Calu3 (cell line): ENCODE data around the gene PLLP. TPM values are rescaled to one million over a fixed set of nuclear protein-coding genes. Genes with fewer than 3 reads are reported as not detected.

ENCODE experiments used
- BruUV-seq: library from RNA; stranded (reverse); fragments of 400-500 nt; replicated peaks from 2 replicates; lab custom pipeline; 2021; lab: Mats Ljungman, UMichigan
- CTCF ChIA-PET: fragments of 300-600 bp; sonication (Branson Sonifier 250); formaldehyde crosslinking; loops from one replicate; lab custom pipeline; 2022; ENCODE audit warnings: antibody characterized with exemption; lab: Charles Lee
- DNase-seq: peaks from one replicate; pipeline ENCODE4 v3.0.0; 2022
- H3K27ac Mint-ChIP-seq: one replicate; pipeline ENCODE4 v1.8.0; 2022; ENCODE audit warnings: mixed read lengths; ENCODE audit not compliant: unreplicated experiment
- H3K27me3 Mint-ChIP-seq: one replicate; pipeline ENCODE4 v1.8.0; 2022; ENCODE audit warnings: mixed read lengths; ENCODE audit not compliant: unreplicated experiment
- H3K36me3 Mint-ChIP-seq: one replicate; pipeline ENCODE4 v1.8.0; 2022; ENCODE audit warnings: mild to moderate bottlenecking, moderate library complexity, mixed read lengths; ENCODE audit not compliant: insufficient read depth, unreplicated experiment
- H3K4me1 Mint-ChIP-seq: one replicate; pipeline ENCODE4 v1.8.0; 2022; ENCODE audit warnings: mild to moderate bottlenecking, low read depth, mixed read lengths; ENCODE audit not compliant: unreplicated experiment
- H3K4me3 Mint-ChIP-seq: one replicate; pipeline ENCODE4 v1.8.0; 2022; ENCODE audit warnings: mild to moderate bottlenecking, low read depth, moderate library complexity, mixed read lengths; ENCODE audit not compliant: unreplicated experiment
- H3K9me3 Mint-ChIP-seq: one replicate; pipeline ENCODE4 v1.8.0; 2022; ENCODE audit warnings: low read depth, mixed read lengths; ENCODE audit not compliant: unreplicated experiment
- CTCF ChIP-seq: fragments of 200-600 bp; IDR thresholded peaks from one replicate; pipeline ENCODE4 v1.8.0; 2022; ENCODE audit warnings: antibody characterized with exemption; ENCODE audit not compliant: unreplicated experiment
- intact Hi-C: fragments of 100-400 bp; cut with micrococcal nuclease; formaldehyde crosslinking; loops from one replicate; pipeline ENCODE4 v1.10.0; 2022; ENCODE audit not compliant: unreplicated experiment
- total RNA-seq: library from RNA; stranded (reverse); gene quantifications from 2 replicates; pipeline ENCODE4 v1.2.3, GENCODE V29; 2022

PLLP gene
- total RNA-seq, 1 experiment from 2014 or later = 38.3 TPM

GRCh38 chr16:57316390-57317017 lies 32.0 kb upstream of the PLLP start:
- Mint-ChIP-seq H3K9me3 (no peaks in the 10 kb centered on the region), H3K27me3 (no peaks in the 10 kb centered on the region), H3K27ac (peak overlapping the region; percentile 81), H3K4me3 (no peak overlapping the region), H3K4me1 (peaks cover 48% of the 10 kb centered on the region), H3K36me3 (peaks cover 11% of the 10 kb centered on the region)
- BruUV-seq = no TSS peak
- intact Hi-C loops = no loop called here
- CTCF ChIA-PET = interaction anchor here (1.1 kb wide), 1 partner anchor 12 kb away, joined by 3 read pairs; no protein-coding TSS in a partner anchor
- no peak for TF ChIP-seq CTCF
- no peak for DNase-seq

GRCh38 chr16:57315416-57315815 lies 30.9 kb upstream of the PLLP start:
- no peak for TF ChIP-seq CTCF
- no TSS peak for BruUV-seq
- no peak for DNase-seq
- Mint-ChIP-seq H3K4me1 (peaks cover 48% of the 10 kb centered on the region), H3K9me3 (no peaks in the 10 kb centered on the region), H3K36me3 (peaks cover 7% of the 10 kb centered on the region), H3K27ac (peak overlapping the region; percentile 81), H3K4me3 (no peak overlapping the region), H3K27me3 (no peaks in the 10 kb centered on the region)
- CTCF ChIA-PET = no interaction called here
- intact Hi-C loops = no loop called here

- Mint-ChIP-seq H3K27ac (peak overlapping the region; percentile 38), H3K4me1 (peaks cover 48% of the 10 kb centered on the region), H3K4me3 (no peak overlapping the region), H3K36me3 (peaks cover 7% of the 10 kb centered on the region), H3K9me3 (no peaks in the 10 kb centered on the region), H3K27me3 (no peaks in the 10 kb centered on the region)
- TF ChIP-seq CTCF = no peak
- no TSS peak for BruUV-seq
- CTCF ChIA-PET = interaction anchor here (0.5 to 1.3 kb wide), 4 partner anchors 10 to 222 kb away, joined by 3 to 5 read pairs (median 4); partner anchors contain the start of gene CPNE2
- DNase-seq = no peak
- intact Hi-C loops = loop anchor here (1.0 kb wide), 1 partner anchor 28 kb away; no protein-coding TSS in a partner anchor
These were observed 29.8 kb upstream of the PLLP start for GRCh38 chr16:57314161-57314785.

GRCh38 chr16:57313509-57313908 lies 29.0 kb upstream of the PLLP start:
- BruUV-seq = no TSS peak
- peak overlapping the region; percentile 28 for H3K27ac Mint-ChIP-seq
- H3K27me3 Mint-ChIP-seq = no peaks in the 10 kb centered on the region
- no peak overlapping the region for H3K4me3 Mint-ChIP-seq
- intact Hi-C loops = no loop called here
- no peaks in the 10 kb centered on the region for H3K9me3 Mint-ChIP-seq
- DNase-seq = no peak
- peaks cover 7% of the 10 kb centered on the region for H3K36me3 Mint-ChIP-seq
- peaks cover 48% of the 10 kb centered on the region for H3K4me1 Mint-ChIP-seq
- TF ChIP-seq CTCF = no peak
- CTCF ChIA-PET = interaction anchor here (0.8 to 1.3 kb wide), 3 partner anchors 9 to 221 kb away, joined by 3 to 5 read pairs (median 4); partner anchors contain the start of gene CPNE2
